PC-9 (cell line): ENCODE results near the gene GRP.

Experiments
- CTCF ChIP-seq: fragments of 200-600 bp; sonication (generic); conservative IDR thresholded peaks from 2 replicates; pipeline ENCODE4 v1.6.1; 2017; ENCODE audit warnings: mixed run types, antibody characterized with exemption, mild to moderate bottlenecking, moderate library complexity
- EZH2 ChIP-seq: fragments of 200-600 bp; sonication (generic); IDR thresholded peaks from 2 replicates; pipeline ENCODE4 v1.8.0; 2017; ENCODE audit warnings: antibody characterized with exemption, low read depth

GRCh38 chr18:59189746-59190145, 30.2 kb upstream of the GRP start:
- TF ChIP-seq CTCF (no peak), EZH2 (no peak)
